Liver (tissue), 9 donors: ENCODE measurements around the gene CLCF1. TPM values are rescaled to one million over a fixed set of nuclear protein-coding genes. Genes with fewer than 3 reads are reported as not detected.
"Not testable (repeated sequence)": the region's sequence is repeated elsewhere in the genome, so short reads cannot be mapped to it uniquely, and the experiment has no call there.

Experiments
- DNase-seq: peaks from one replicate; pipeline ENCODE4 v3.0.0-alpha.2; 2017; ENCODE audit warnings: low spot score
- H3K27ac ChIP-seq, 2 donors: one replicate each; pipeline ENCODE4 v1.7.0; 2013; ENCODE audit warnings: inconsistent platforms in 2 of 2, low read length in 2 of 2, control low read depth in 1 of 2, low read depth in 1 of 2, mild to moderate bottlenecking in 1 of 2
- H3K27me3 ChIP-seq, 4 donors: one replicate each; pipeline versions ENCODE4 v1.6.1 to v1.7.0; 2013; ENCODE audit warnings: low read length in 3 of 4, inconsistent platforms in 1 of 4, mild to moderate bottlenecking in 1 of 4, moderate library complexity in 1 of 4; ENCODE audit not compliant: control insufficient read depth in 4 of 4, insufficient read depth in 4 of 4
- H3K36me3 ChIP-seq, 4 donors: one replicate each; pipeline versions ENCODE4 v1.6.1 to v1.7.0; 2013; ENCODE audit warnings: low read length in 3 of 4, mild to moderate bottlenecking in 3 of 4, low read depth in 1 of 4, moderate library complexity in 1 of 4; ENCODE audit not compliant: control insufficient read depth in 4 of 4, insufficient read depth in 3 of 4
- H3K4me1 ChIP-seq, 4 donors: one replicate each; pipeline versions ENCODE4 v1.6.1 to v1.7.0; 2013; ENCODE audit warnings: low read length in 3 of 4, mild to moderate bottlenecking in 3 of 4, moderate library complexity in 1 of 4; ENCODE audit not compliant: control insufficient read depth in 4 of 4, insufficient read depth in 4 of 4
- H3K4me3 ChIP-seq, 3 donors: one replicate each; pipeline versions ENCODE4 v1.6.1 to v1.7.0; 2013; ENCODE audit warnings: low read length in 3 of 3, control low read depth in 1 of 3, low read depth in 1 of 3, mild to moderate bottlenecking in 1 of 3
- H3K9ac ChIP-seq, 2 donors: one replicate each; pipeline ENCODE4 v1.7.0; 2013; ENCODE audit warnings: low read length in 2 of 2, mild to moderate bottlenecking in 2 of 2, moderate library complexity in 2 of 2, control low read depth in 1 of 2, low read depth in 1 of 2
- H3K9me3 ChIP-seq, 4 donors: one replicate each; pipeline versions ENCODE4 v1.6.1 to v1.7.0; 2013; ENCODE audit warnings: low read length in 3 of 4; ENCODE audit not compliant: control insufficient read depth in 4 of 4
- EGR1 ChIP-seq, 2 donors: IDR thresholded peaks; 2 replicates each; pipeline ENCODE4 v1.6.1; 2016 to 2018; ENCODE audit warnings: antibody characterized with exemption in 2 of 2, low read depth in 2 of 2
- FOXA1 ChIP-seq: IDR thresholded peaks from 2 replicates; pipeline ENCODE4 v1.6.1; 2016; ENCODE audit warnings: antibody characterized with exemption
- GABPA ChIP-seq, 2 donors: IDR thresholded peaks in 1 of 2; conservative IDR thresholded peaks in 1 of 2; 2 replicates each; pipeline ENCODE4 v1.6.1; 2016; ENCODE audit warnings: antibody characterized with exemption in 2 of 2, mild to moderate bottlenecking in 1 of 2, moderate library complexity in 1 of 2
- HNF4A ChIP-seq, 2 donors: conservative IDR thresholded peaks; 2 replicates each; pipeline ENCODE4 v1.6.1; 2016; ENCODE audit warnings: antibody characterized with exemption in 2 of 2, mild to moderate bottlenecking in 2 of 2
- NR2F2 ChIP-seq: IDR thresholded peaks from 2 replicates; pipeline ENCODE4 v1.6.1; 2016; ENCODE audit warnings: antibody characterized with exemption
- RAD21 ChIP-seq, 2 donors: IDR thresholded peaks; 2 replicates each; pipeline ENCODE4 v1.6.1; 2016; ENCODE audit warnings: antibody characterized with exemption in 2 of 2, mild to moderate bottlenecking in 2 of 2
- TAF1 ChIP-seq: conservative IDR thresholded peaks from 2 replicates; pipeline ENCODE4 v1.6.1; 2016; ENCODE audit warnings: antibody characterized with exemption, mild to moderate bottlenecking
- YY1 ChIP-seq: IDR thresholded peaks from 2 replicates; pipeline ENCODE4 v1.6.1; 2016; ENCODE audit warnings: antibody characterized with exemption, mild to moderate bottlenecking
- ZBTB33 ChIP-seq: IDR thresholded peaks from 2 replicates; pipeline ENCODE4 v1.6.1; 2016; ENCODE audit warnings: antibody characterized with exemption
- WGBS: extraction: QIAGEN DNeasy Blood & Tissue Kit; methylation state at CpG from one replicate; pipeline ENCODE4 v1.1.7; 2013; 5-methylcytosine and 5-hydroxymethylcytosine counted together
- polyA plus RNA-seq, 2 donors: library from polyadenylated mRNA; stranded (reverse) in 1 of 2; unstranded in 1 of 2; fragments of 200-250 nt in 1 of 2; fragments of >200 nt in 1 of 2; fragmentation: Nextera tagmentation in 1 of 2; extraction: Ambion mirVana in 1 of 2; gene quantifications; one replicate each; pipeline versions ENCODE4 v1.2.1 to v1.2.3, GENCODE V29; 2013 to 2015
- total RNA-seq, 2 donors: library from RNA; depleted of rRNA; stranded (reverse); fragments of >200 nt; gene quantifications; one replicate each; pipeline ENCODE4 v1.2.3, GENCODE V29; 2014
- TF ChIP-seq, protein P1 (sequence below): IDR thresholded peaks from 2 replicates; pipeline ENCODE4 v1.6.1; 2016; ENCODE audit warnings: antibody characterized with exemption
- TF ChIP-seq, protein P2 (sequence below): IDR thresholded peaks from 2 replicates; pipeline ENCODE4 v1.6.1; 2016; ENCODE audit warnings: antibody characterized with exemption, mild to moderate bottlenecking
- TF ChIP-seq, protein P3 (sequence below): fragments of 150-350 bp; IDR thresholded peaks from 2 replicates; pipeline ENCODE4 v1.5.1; 2017; ENCODE audit warnings: improper control_type of control experiment, low read depth, low read length; ENCODE audit not compliant: missing input control
- TF ChIP-seq, protein P4 (sequence below): IDR thresholded peaks from 2 replicates; pipeline ENCODE4 v1.6.1; 2016; ENCODE audit warnings: antibody characterized with exemption
- donor health status: healthy.
- donor health status: healthy.
- donor health status: healthy.
- donor health status: healthy.
- donor health status: healthy.

CLCF1 gene
- total and polyA plus RNA-seq, 4 donors: 0.14 to 1.8 (median 0.20) TPM

DNA sequence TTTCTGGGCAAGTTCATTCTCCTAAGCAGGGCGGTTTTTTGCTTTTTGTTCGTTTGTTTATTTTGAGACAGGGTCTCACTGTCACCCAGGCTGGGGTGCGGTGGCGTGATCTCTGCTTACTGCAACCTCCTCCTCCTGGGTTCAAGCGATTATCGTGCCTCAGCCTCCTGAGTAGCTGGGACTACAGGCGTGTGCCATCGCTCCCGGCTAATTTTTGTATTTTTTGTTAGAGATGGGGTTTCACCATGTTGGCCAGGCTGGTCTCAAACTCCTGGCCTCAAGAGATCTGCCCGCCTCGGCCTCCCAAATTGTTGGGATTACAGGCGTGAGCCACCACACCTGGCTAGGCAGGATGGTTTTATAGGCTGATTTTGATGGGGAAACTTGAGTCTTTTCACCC, 54.5 kb downstream of the CLCF1 start:
- H3K27ac ChIP-seq, H3K36me3 ChIP-seq, H3K4me3 ChIP-seq, H3K9me3 ChIP-seq, H3K9ac ChIP-seq, DNase-seq, H3K27me3 ChIP-seq: not testable (repeated sequence)
- H3K4me1 ChIP-seq: peaks cover 1 to 12% (median 5%) of the 10 kb centered on the region in 4 donors
- WGBS: 92% methylated on average over 12 of the region's 12 CpGs

- H3K9me3 ChIP-seq: no peaks in the 10 kb centered on the region
- H3K27ac ChIP-seq: peak overlapping the region; percentile 94 to 96
- no peaks in the 10 kb centered on the region for H3K27me3 ChIP-seq
- TF ChIP-seq YY1 (no peak), EGR1 (IDR thresholded peaks at IDR 0.05; ENCODE audit: low read depth in 2 of 2) (no peak), FOXA1 (no peak)
- H3K36me3 ChIP-seq: no peaks in the 10 kb centered on the region
- peak overlapping the region; percentile 76 to 85 for H3K9ac ChIP-seq
- H3K4me1 ChIP-seq: peaks cover 1 to 12% (median 5%) of the 10 kb centered on the region in 4 donors
- WGBS: under 1% methylated on average over 53 of the region's 53 CpGs
- DNase-seq: no peak
- peak overlapping the region; percentile 86 to 95 (median 94) for H3K4me3 ChIP-seq
Observed at GRCh38 chr11:67317888-67318555, 55.4 kb downstream of the CLCF1 start.

GRCh38 chr11:67317205-67317887, 56.1 kb downstream of the CLCF1 start:
- H3K36me3 ChIP-seq: no peaks in the 10 kb centered on the region
- peak overlapping the region; percentile 86 to 95 (median 94) for H3K4me3 ChIP-seq
- no peaks in the 10 kb centered on the region for H3K27me3 ChIP-seq
- peak overlapping the region; percentile 76 to 88 for H3K9ac ChIP-seq
- TF ChIP-seq, protein P1, sequence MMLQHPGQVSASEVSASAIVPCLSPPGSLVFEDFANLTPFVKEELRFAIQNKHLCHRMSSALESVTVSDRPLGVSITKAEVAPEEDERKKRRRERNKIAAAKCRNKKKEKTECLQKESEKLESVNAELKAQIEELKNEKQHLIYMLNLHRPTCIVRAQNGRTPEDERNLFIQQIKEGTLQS: peak; percentile 9
- peak; percentile 56 for TF ChIP-seq TAF1
- peak in 1 of 2 donors; percentile 5 for TF ChIP-seq HNF4A (conservative IDR thresholded peaks at IDR 0.05)
- TF ChIP-seq ZBTB33: no peak
- TF ChIP-seq, protein P2, sequence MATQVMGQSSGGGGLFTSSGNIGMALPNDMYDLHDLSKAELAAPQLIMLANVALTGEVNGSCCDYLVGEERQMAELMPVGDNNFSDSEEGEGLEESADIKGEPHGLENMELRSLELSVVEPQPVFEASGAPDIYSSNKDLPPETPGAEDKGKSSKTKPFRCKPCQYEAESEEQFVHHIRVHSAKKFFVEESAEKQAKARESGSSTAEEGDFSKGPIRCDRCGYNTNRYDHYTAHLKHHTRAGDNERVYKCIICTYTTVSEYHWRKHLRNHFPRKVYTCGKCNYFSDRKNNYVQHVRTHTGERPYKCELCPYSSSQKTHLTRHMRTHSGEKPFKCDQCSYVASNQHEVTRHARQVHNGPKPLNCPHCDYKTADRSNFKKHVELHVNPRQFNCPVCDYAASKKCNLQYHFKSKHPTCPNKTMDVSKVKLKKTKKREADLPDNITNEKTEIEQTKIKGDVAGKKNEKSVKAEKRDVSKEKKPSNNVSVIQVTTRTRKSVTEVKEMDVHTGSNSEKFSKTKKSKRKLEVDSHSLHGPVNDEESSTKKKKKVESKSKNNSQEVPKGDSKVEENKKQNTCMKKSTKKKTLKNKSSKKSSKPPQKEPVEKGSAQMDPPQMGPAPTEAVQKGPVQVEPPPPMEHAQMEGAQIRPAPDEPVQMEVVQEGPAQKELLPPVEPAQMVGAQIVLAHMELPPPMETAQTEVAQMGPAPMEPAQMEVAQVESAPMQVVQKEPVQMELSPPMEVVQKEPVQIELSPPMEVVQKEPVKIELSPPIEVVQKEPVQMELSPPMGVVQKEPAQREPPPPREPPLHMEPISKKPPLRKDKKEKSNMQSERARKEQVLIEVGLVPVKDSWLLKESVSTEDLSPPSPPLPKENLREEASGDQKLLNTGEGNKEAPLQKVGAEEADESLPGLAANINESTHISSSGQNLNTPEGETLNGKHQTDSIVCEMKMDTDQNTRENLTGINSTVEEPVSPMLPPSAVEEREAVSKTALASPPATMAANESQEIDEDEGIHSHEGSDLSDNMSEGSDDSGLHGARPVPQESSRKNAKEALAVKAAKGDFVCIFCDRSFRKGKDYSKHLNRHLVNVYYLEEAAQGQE: peak; percentile 19
- TF ChIP-seq YY1: peak; percentile 34
- TF ChIP-seq, protein P3, sequence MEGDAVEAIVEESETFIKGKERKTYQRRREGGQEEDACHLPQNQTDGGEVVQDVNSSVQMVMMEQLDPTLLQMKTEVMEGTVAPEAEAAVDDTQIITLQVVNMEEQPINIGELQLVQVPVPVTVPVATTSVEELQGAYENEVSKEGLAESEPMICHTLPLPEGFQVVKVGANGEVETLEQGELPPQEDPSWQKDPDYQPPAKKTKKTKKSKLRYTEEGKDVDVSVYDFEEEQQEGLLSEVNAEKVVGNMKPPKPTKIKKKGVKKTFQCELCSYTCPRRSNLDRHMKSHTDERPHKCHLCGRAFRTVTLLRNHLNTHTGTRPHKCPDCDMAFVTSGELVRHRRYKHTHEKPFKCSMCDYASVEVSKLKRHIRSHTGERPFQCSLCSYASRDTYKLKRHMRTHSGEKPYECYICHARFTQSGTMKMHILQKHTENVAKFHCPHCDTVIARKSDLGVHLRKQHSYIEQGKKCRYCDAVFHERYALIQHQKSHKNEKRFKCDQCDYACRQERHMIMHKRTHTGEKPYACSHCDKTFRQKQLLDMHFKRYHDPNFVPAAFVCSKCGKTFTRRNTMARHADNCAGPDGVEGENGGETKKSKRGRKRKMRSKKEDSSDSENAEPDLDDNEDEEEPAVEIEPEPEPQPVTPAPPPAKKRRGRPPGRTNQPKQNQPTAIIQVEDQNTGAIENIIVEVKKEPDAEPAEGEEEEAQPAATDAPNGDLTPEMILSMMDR: peak; percentile 95
- no peak for TF ChIP-seq FOXA1
- TF ChIP-seq NR2F2: peak; percentile 15
- peak in 1 of 2 donors; percentile 63 for TF ChIP-seq GABPA (IDR thresholded peaks at IDR 0.05 in 1 of 2, conservative IDR thresholded peaks at IDR 0.05 in 1 of 2)
- peak; percentile 96 to 98 for TF ChIP-seq RAD21 (IDR thresholded peaks at IDR 0.05)
- TF ChIP-seq, protein P4, sequence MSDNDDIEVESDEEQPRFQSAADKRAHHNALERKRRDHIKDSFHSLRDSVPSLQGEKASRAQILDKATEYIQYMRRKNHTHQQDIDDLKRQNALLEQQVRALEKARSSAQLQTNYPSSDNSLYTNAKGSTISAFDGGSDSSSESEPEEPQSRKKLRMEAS: no peak
- peaks cover 1 to 12% (median 5%) of the 10 kb centered on the region in 4 donors for H3K4me1 ChIP-seq
- WGBS: under 1% methylated on average over 55 of the region's 55 CpGs
- DNase-seq: peak; percentile 98
- peak overlapping the region; percentile 94 to 96 for H3K27ac ChIP-seq
- H3K9me3 ChIP-seq: no peaks in the 10 kb centered on the region
